Natural killer cell (primary cell): ENCODE results near the gene PHF21A. TPM values are rescaled to one million over a fixed set of nuclear protein-coding genes. Genes with fewer than 3 reads are reported as not detected.
A peak's percentile ranks its signal among the peaks of the same experiment; 100 is the strongest.
"Not testable (repeated sequence)": the region's sequence is repeated elsewhere in the genome, so short reads cannot be mapped to it uniquely, and the experiment has no call there.

Experiments
- ATAC-seq, 3 donors: fragments of 150-1000 bp in 2 of 3; fragments of 200-7000 bp in 1 of 3; cut with Tn5 transposase; 1 replicate in 1 of 3; 2 replicates in 2 of 3; pipeline ENCODE4 v1.10.0; 2021; ENCODE audit warnings: mild to moderate bottlenecking in 2 of 3, moderate library complexity in 2 of 3
- DNase-seq, 2 donors: peaks; one replicate each; pipeline versions ENCODE4 v3.0.0 to v3.0.0-alpha.2; 2013 to 2021; ENCODE audit warnings: mixed read lengths in 1 of 2
- H3K27ac ChIP-seq: one replicate; pipeline ENCODE4 v1.5.1; 2013; ENCODE audit warnings: mild to moderate bottlenecking, low read length
- H3K27me3 ChIP-seq: one replicate; pipeline ENCODE4 v1.6.1; 2013; ENCODE audit warnings: low read length; ENCODE audit not compliant: control insufficient read depth, insufficient read depth
- H3K36me3 ChIP-seq: one replicate; pipeline ENCODE4 v1.6.1; 2013; ENCODE audit warnings: low read length; ENCODE audit not compliant: control insufficient read depth, insufficient read depth
- H3K4me1 ChIP-seq: one replicate; pipeline ENCODE4 v1.6.1; 2013; ENCODE audit warnings: low read length; ENCODE audit not compliant: control insufficient read depth, insufficient read depth
- H3K4me3 ChIP-seq: one replicate; pipeline ENCODE4 v1.5.1; 2013; ENCODE audit warnings: low read length
- H3K9me3 ChIP-seq: one replicate; pipeline ENCODE4 v1.6.1; 2013; ENCODE audit warnings: low read length; ENCODE audit not compliant: control insufficient read depth, insufficient read depth
- H3K27ac Mint-ChIP-seq, 2 donors: one replicate each; pipeline ENCODE4 v1.8.0; 2022; ENCODE audit warnings: mild to moderate bottlenecking in 2 of 2, mixed read lengths in 2 of 2, moderate library complexity in 1 of 2
- H3K27me3 Mint-ChIP-seq, 2 donors: one replicate each; pipeline ENCODE4 v1.8.0; 2022; ENCODE audit warnings: low read depth in 2 of 2, mixed read lengths in 2 of 2
- H3K36me3 Mint-ChIP-seq: one replicate; pipeline ENCODE4 v1.8.0; 2022; ENCODE audit warnings: mixed read lengths
- H3K4me1 Mint-ChIP-seq, 2 donors: one replicate each; pipeline ENCODE4 v1.8.0; 2022; ENCODE audit warnings: mixed read lengths in 2 of 2
- H3K4me3 Mint-ChIP-seq: one replicate; pipeline ENCODE4 v1.8.0; 2022; ENCODE audit warnings: mild to moderate bottlenecking, moderate library complexity, mixed read lengths
- H3K9me3 Mint-ChIP-seq, 2 donors: one replicate each; pipeline ENCODE4 v1.8.0; 2022; ENCODE audit warnings: mixed read lengths in 2 of 2
- CTCF ChIP-seq: fragments of 200-600 bp; IDR thresholded peaks from one replicate; pipeline ENCODE4 v1.8.0; 2022; ENCODE audit warnings: antibody characterized with exemption
- WGBS: methylation state at CpG from one replicate; pipeline ENCODE4 v1.1.7; 2013; ENCODE audit warnings: missing lambda C conversion rate; ENCODE audit not compliant: insufficient coverage; 5-methylcytosine and 5-hydroxymethylcytosine counted together
- intact Hi-C: fragments of 100-400 bp; cut with micrococcal nuclease; formaldehyde crosslinking; loops from one replicate; pipeline ENCODE4 v1.14.2; 2022
- total RNA-seq, 4 donors: library from RNA; stranded (reverse); fragments of 120-200 nt in 1 of 4; gene quantifications; one replicate each; pipeline versions ENCODE4 v1.2.3 to v1.2.4, GENCODE V29; 2013 to 2022

Gene PHF21A
- total RNA-seq, 3 donors from 2014 or later (not counting 1 experiment from before 2014, with no cell fraction given): 138 to 147 (median 139) TPM

GRCh38 chr11:46117842-46118241 lies 3.4 kb downstream of the PHF21A start:
- peak overlapping the region; percentile 45 for H3K27ac ChIP-seq
- intact Hi-C loops: loop anchor here (1.0 kb wide), 1 partner anchor 18 kb away; no protein-coding TSS in a partner anchor
- H3K36me3 ChIP-seq: no peaks in the 10 kb centered on the region
- peak overlapping the region; percentile 98 for H3K4me3 Mint-ChIP-seq
- DNase-seq: peak in 1 of 2 donors; percentile 32
- no peaks in the 10 kb centered on the region for H3K9me3 ChIP-seq
- no peak for ATAC-seq
- H3K27me3 Mint-ChIP-seq: no peaks in the 10 kb centered on the region
- no peaks in the 10 kb centered on the region for H3K9me3 Mint-ChIP-seq
- H3K4me1 ChIP-seq: peaks cover 15% of the 10 kb centered on the region
- no peak overlapping the region for H3K4me3 ChIP-seq
- H3K36me3 Mint-ChIP-seq: no peaks in the 10 kb centered on the region
- peak overlapping the region; percentile 97 to 99 for H3K27ac Mint-ChIP-seq
- no peaks in the 10 kb centered on the region for H3K27me3 ChIP-seq
- peak; percentile 24 for TF ChIP-seq CTCF
- peaks cover 47 to 60% of the 10 kb centered on the region in 2 donors for H3K4me1 Mint-ChIP-seq

GRCh38 chr11:46116712-46117037 lies 4.6 kb downstream of the PHF21A start:
- H3K4me3 ChIP-seq, H3K27me3 Mint-ChIP-seq, intact Hi-C loops, H3K4me1 ChIP-seq, H3K9me3 Mint-ChIP-seq, ATAC-seq, H3K36me3 Mint-ChIP-seq, H3K9me3 ChIP-seq, DNase-seq, H3K36me3 ChIP-seq, H3K27ac ChIP-seq, H3K27me3 ChIP-seq: not testable (repeated sequence)
- H3K27ac Mint-ChIP-seq: peak overlapping the region; percentile 74 to 97
- H3K4me1 Mint-ChIP-seq: peaks cover 46 to 69% of the 10 kb centered on the region in 2 donors
- WGBS: 95% methylated on average over 10 of the region's 10 CpGs
- H3K4me3 Mint-ChIP-seq: peak overlapping the region; percentile 8

- no peaks in the 10 kb centered on the region for H3K27me3 ChIP-seq
- Mint-ChIP-seq H3K27ac (peak overlapping the region; percentile 74 to 97), H3K27me3 (no peaks in the 10 kb centered on the region), H3K4me1 (peaks cover 46 to 71% of the 10 kb centered on the region in 2 donors), H3K4me3 (peak overlapping the region; percentile 14), H3K36me3 (no peaks in the 10 kb centered on the region), H3K9me3 (no peaks in the 10 kb centered on the region)
- 58% methylated on average over 3 of the region's 3 CpGs for WGBS
- no peak overlapping the region for H3K4me3 ChIP-seq
- peaks cover 10% of the 10 kb centered on the region for H3K4me1 ChIP-seq
- no peaks in the 10 kb centered on the region for H3K36me3 ChIP-seq
- ATAC-seq (no peak), DNase-seq (no peak)
- no peak for TF ChIP-seq CTCF
- no peaks in the 10 kb centered on the region for H3K9me3 ChIP-seq
- H3K27ac ChIP-seq: peak overlapping the region; percentile 42
- intact Hi-C loops: no loop called here
Measured at GRCh38 chr11:46116007-46116711, 5.1 kb downstream of the PHF21A start.

GRCh38 chr11:46114961-46115360 lies 6.3 kb downstream of the PHF21A start:
- peak overlapping the region; percentile 43 for H3K4me3 Mint-ChIP-seq
- no peaks in the 10 kb centered on the region for H3K9me3 ChIP-seq
- no peak for ATAC-seq
- no peaks in the 10 kb centered on the region for H3K9me3 Mint-ChIP-seq
- no peak for DNase-seq
- peak overlapping the region; percentile 78 to 97 for H3K27ac Mint-ChIP-seq
- no peaks in the 10 kb centered on the region for H3K27me3 Mint-ChIP-seq
- TF ChIP-seq CTCF: no peak
- no peaks in the 10 kb centered on the region for H3K27me3 ChIP-seq
- no peaks in the 10 kb centered on the region for H3K36me3 Mint-ChIP-seq
- intact Hi-C loops: no loop called here
- H3K4me1 Mint-ChIP-seq: peaks cover 46 to 75% of the 10 kb centered on the region in 2 donors
- peaks cover 10% of the 10 kb centered on the region for H3K4me1 ChIP-seq
- H3K36me3 ChIP-seq: no peaks in the 10 kb centered on the region
- no peak overlapping the region for H3K27ac ChIP-seq
- no peak overlapping the region for H3K4me3 ChIP-seq
